Stimulated activated CD4-positive, alpha-beta T cell treated with anti-CD3 and anti-CD28 coated beads, TNF-alpha, amount 100 ng/mL, for 24 hours (primary cell): ENCODE measurements around the gene PFKP.
A peak's percentile ranks its signal among the peaks of the same experiment; 100 is the strongest.
"Not testable (repeated sequence)": the region's sequence is repeated elsewhere in the genome, so short reads cannot be mapped to it uniquely, and the experiment has no call there.

Source experiments
- DNase-seq, 3 experiments: peaks; one replicate each; pipeline ENCODE4 v3.0.0-alpha.2; 2020; ENCODE audit warnings: low read depth in 3 of 3

PFKP gene

GRCh38 chr10:3046981-3047547 is 20.3 kb upstream of the PFKP start:
- no peak for DNase-seq

GRCh38 chr10:3047596-3047995 is 19.8 kb upstream of the PFKP start:
- DNase-seq = no peak

DNA sequence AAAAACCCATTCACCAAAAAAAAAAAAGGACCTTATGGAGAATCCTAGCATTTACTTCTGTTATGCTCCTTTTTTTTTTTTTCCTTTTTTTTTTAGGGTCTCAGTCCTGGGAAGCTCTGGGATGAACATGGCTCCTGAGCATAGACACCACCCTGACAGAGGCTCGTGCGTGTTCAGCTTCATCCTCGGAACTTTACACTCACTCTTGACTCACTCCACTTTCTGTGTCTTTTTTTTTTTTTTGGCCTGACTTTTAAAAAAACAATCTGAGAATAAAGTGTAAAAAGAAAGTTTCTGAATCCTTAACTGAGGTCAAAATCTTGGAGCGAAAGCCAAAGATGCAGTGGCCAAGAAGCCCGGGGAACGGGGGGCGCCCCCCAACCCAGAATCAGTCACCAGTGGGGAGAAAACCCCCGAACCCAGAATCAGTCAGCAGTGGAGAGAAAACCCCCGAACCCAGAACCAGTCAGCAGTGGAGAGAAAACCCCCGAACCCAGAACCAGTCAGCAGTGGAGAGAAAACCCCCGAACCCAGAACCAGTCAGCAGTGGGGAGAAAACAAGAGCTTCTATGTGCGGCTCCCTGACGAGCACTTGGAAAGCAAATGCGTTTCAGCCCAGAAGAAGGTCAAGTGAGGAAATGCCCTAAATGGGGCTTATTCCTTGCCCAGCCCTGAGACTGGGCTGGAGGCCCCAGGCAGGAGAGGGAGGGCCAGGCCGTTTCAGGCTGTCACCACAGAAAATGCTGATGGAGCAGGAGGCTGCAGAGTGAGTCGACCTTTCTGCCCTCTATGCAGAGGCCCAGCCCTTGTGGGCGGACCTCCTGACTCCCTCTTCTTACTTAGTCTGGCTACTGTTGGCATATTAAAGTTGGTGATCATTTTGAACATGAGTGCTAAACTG is 19.0 kb upstream of the PFKP start:
- no peak for DNase-seq

GRCh38 chr10:3051692-3052091 is 15.7 kb upstream of the PFKP start:
- no peak for DNase-seq

DNA sequence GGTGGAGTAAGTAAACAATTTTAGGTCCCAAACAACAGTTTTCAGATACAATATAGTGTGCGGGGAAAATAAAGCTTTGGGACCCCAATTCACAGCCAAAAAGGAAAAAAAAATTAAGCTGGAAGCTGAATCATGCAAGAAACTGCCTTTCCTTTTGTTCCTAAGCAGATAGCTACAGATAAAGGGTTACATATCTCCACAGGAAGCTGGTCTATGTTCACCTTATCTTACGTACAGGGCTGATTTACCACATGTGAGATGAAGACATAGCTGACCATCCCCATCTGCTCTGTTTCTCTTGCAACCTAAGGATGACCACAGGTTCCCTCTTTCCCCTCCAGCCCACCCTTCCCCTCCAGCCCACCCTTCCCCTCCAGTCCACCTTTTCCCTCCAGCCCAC is 14.2 kb upstream of the PFKP start:
- DNase-seq = no peak

GRCh38 chr10:3054183-3054850 is 13.0 kb upstream of the PFKP start:
- DNase-seq = no peak

- DNase-seq = no peak
These were observed 12.5 kb upstream of the PFKP start for GRCh38 chr10:3054851-3055199.

DNA sequence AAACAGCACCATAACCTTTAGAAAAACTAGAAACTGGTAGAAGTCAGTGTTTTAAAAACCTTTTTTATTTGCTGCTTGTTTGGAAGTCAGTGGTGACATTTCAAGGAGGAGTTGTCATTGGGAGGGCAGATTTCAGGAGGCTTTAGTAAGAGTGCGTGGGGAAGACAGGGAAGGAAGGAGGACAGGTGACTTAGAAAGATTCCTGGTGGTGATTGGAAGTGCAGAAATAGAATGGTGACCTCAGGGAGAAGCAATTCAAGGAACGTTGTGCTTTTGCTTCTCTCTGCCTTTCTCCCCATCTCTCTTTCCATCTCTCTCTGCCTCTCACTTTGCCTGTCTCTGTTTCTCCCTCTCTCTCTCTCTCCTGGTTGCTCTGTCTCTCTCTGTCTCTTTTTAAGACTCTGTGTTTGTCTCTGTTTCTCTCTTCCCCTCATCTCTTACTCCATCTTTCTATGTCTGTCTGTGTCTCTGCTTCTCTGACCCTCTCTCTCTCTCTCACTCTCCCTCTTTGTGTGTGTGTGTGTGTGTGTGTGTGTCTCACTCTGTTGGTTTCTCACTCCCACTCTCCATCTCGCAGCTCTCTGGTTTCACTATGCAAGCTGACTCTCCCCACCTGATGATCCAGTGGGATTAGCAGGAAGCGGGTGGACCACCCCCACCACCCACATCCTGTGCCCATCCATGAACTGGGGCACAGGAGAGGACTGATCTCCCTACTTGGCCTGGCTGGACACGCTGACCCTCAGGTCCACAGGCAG is 10.9 kb upstream of the PFKP start:
- no peak for DNase-seq

- DNase-seq = no peak
These were observed 9.4 kb upstream of the PFKP start for GRCh38 chr10:3057946-3058345.

DNA sequence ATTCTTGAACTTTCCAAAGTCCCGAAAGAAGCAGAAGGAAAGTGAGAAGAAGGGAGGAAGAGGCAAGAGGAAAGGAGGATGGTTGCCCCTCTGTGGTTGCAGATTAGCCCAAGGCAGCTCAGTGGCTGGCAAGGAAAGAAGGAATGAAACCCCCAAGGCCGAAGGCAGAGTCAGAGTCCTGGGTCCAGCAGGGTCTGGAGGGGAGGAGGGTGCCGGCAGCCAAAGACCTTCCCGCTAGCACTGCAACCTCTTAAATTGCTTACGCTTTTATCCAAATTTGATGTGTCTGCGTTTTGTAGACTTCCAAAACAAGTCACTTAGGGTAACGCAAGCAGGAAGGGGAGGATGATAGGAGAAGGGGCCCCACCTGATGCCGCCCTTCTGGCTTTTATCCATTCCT is 7.4 kb upstream of the PFKP start:
- no peak for DNase-seq

DNA sequence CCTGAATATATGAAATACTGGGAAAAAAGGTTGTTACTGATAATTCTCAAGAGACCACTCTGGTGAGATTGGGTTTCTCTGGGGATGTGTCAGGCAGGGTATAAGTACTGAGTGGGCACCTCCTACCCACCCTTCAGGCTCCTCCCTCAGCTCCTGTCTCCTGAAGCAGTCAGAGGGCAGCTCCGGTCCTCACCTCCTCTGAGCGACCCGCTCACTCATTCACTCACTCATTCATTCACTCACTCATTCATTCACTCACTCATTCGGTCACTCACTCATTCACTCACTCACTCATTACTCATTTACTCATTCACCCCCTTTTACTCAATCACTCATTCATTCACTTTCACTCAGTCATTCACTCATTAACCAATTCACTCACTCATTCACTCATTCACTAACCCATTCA is 6.9 kb upstream of the PFKP start:
- DNase-seq = no peak

DNA sequence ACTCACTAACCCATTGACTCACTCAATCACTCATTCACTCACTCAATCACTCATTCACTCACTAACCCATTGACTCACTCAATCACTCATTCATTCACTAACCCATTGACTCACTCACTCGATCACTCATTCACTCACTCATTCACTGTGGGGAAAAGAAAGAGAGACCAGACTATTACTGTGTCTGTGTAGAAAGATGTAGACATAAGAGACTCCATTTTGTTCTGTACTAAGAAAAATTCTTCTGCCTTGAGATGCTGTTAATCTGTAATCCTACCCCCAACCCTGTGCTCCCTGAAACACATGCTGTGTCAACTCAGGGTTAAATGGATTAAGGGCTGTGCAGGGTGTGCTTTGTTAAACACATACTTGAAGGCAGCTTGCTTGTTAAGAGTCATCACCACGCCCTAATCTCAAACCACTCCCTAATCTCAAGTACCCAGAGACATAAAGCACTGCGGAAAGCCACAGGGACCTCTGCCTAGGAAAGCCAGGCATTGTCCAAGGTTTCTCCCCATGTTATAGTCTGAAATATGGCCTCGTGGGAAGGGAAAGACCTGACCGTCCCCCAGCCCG is 5.9 kb upstream of the PFKP start:
- DNase-seq = not testable (repeated sequence)

DNA sequence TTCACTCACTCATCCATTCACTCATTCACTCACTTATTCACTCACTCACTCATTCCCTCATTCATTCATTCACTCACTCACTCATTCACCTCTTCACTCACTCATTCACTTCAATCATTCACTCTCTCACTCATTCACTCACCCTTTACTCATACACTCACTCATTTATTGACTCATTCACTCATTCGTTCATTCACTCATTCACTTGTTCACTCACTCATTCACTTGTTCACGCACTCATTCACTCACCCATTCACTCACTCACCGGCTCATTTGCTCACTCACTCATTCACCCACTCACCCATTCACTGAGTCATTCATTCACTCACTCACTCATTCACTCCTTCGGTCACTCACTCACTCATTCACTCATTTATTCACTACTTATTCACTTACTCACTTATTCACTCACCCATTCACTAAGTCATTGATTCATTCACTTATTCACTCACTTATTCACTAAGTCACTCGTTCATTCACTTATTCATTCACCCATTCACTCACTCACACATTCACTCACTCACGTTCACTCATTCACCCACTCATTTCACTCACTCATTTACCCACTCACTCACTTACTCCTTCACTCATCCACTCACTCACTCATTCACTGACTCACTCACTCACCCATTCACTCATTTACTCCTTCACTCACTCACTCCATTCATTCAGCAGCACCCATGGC is 4.7 kb upstream of the PFKP start:
- no peak for DNase-seq

- DNase-seq = no peak
These were observed 2.9 kb upstream of the PFKP start for GRCh38 chr10:3064423-3064822.

GRCh38 chr10:3065622-3066021 is 1.7 kb upstream of the PFKP start:
- DNase-seq = no peak

DNA sequence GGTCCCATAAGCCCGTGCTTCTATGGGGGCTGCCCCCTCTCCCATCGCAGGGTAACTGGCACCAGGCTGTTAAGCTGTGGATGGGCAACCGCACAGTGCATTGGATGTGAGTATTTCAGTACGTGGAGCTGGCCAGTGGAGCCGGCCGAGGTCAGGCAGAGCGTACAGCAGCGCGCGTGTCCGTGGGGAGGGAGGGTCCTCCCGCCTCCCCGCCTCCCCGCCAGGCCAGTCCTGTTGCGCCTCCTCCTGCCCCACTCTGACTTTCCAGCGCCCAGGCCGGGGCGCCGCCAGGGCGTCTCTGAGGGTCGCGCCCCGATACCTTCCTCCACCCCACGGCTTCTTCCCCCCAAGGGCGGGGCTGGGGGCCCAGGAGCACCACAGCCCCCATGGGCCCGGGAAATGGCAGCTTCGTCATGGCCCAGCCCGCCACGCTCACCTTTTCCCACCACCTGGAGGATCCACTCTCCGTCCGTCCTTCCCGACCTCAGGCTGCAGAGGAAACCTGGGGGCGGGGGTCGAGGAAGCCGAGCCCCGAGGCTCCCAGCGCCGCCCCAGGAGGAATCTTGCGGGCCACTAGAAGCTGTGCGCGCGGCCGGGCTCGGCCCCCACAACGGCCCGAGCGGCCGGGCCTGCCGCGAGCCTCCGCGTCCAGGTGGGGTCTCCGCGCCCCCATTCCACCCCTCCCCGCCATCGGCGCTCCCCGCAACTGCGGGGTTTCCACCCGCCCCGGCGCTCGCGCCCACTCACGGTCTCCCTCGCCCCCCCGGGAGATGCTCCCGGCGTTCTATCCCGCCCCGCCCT is 831 bp upstream of the PFKP start:
- DNase-seq = no peak

GRCh38 chr10:3067859-3068179 is 471 bp downstream of the PFKP start:
- DNase-seq = no peak

DNA sequence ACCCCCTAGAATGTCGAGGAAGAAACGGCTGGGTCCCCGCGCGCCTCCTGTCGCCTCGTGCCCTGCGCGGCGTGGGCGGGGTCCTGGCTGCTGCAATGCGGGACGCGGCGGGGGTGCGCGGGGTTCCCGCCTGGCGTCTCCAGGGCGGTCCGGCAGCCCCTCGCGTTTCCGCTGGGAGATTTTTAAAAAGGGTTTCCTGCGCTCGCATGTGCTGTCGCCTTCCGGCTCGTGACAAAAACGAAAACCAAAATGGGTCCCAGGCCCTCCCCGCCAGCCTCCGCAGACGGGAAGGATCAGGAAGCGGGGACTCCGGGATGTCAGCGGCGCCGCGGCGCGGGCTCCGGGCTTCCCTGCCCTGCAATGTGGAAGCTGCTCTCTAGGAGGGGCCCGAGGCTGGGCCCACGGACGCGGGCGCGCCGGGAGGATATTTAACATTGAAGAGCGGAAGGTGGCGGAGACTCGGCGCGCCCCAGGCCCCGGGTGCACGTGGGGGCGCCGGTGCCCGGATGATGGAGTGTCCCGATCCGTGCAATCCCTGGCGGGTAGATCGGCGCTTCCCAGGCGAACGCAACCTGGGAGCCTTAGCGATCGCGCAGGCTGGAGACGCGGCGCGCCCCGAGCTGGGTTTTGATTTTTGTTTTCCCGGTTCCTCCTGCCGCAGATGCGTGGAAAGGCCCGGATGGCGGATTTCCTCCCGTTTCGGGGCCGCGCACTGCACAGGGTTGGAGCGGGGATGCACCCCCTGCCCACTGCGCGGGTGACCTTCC is 1.0 kb downstream of the PFKP start:
- peak; percentile 50 to 69 (median 53) for DNase-seq

DNA sequence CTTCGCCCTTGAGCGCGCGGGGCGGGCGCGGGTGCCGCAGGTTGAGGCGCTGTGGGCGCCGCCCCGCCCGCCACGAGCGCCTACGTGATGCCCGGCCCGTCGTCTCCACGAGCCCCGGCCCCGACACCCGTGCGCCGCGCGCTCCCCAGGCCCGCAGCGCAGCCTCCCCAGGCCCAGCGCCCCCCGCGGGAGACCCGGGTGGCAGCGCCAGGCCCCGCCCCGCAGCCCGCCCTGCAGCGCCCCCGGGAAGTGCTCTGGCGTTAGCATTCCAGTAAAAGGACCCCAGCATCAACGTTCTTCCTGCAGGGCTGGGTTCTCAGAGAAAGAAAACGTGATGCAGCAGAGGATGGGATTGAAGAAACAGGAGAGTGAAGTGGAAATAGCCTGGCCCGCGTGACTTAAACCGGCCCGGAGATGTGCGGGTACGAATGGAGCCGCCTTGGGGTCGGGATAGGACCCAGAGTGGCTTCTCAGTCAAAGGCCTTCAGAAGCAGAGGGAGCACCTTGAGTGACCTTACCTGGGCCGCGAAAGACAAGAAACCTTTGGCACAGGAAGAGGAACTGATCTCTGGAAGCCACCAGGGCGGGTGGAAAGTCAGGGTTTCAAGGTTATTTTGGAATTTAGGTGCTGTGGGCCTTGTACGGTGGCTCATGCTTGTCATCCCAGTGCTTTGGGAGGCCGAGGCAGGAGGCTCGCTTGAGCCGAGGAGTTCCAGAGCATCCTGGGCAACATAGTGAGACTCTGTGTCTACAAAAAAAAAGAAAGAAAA is 1.8 kb downstream of the PFKP start:
- peak in 1 of 3 experiments; percentile 48 for DNase-seq
